ENCODE data around the gene SELPLG.

SELPLG gene

DNA sequence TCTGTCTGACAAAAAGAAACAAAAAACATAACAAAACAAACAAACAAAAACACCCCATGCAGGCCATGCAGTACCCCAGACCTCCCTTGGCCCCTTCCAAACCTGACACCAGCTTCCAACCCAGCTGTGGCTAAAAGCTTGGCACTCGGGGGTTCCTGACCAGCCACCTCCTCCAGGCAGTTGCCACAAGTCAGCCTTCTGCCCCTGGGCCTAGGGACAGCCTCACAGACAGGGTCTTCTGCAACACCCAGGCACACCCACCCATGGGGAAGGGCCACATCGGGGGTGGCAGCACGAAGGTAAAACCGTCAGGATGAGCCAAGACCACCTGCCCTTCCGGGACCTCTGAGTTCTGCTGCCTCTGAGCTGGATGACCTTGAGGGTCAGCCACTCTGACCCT, 25.1 kb downstream of the SELPLG start:
- no peak overlapping the region for H3K4me3 ChIP-seq (replicated peaks; ENCODE audit: low read depth, low read length)
- no peak for DNase-seq (ENCODE audit: extremely low read depth, low read depth)
- TF ChIP-seq, protein P1, sequence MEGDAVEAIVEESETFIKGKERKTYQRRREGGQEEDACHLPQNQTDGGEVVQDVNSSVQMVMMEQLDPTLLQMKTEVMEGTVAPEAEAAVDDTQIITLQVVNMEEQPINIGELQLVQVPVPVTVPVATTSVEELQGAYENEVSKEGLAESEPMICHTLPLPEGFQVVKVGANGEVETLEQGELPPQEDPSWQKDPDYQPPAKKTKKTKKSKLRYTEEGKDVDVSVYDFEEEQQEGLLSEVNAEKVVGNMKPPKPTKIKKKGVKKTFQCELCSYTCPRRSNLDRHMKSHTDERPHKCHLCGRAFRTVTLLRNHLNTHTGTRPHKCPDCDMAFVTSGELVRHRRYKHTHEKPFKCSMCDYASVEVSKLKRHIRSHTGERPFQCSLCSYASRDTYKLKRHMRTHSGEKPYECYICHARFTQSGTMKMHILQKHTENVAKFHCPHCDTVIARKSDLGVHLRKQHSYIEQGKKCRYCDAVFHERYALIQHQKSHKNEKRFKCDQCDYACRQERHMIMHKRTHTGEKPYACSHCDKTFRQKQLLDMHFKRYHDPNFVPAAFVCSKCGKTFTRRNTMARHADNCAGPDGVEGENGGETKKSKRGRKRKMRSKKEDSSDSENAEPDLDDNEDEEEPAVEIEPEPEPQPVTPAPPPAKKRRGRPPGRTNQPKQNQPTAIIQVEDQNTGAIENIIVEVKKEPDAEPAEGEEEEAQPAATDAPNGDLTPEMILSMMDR (IDR thresholded peaks at IDR 0.05; ENCODE audit: low read depth, low read length, missing control alignments), result no peak

DNA sequence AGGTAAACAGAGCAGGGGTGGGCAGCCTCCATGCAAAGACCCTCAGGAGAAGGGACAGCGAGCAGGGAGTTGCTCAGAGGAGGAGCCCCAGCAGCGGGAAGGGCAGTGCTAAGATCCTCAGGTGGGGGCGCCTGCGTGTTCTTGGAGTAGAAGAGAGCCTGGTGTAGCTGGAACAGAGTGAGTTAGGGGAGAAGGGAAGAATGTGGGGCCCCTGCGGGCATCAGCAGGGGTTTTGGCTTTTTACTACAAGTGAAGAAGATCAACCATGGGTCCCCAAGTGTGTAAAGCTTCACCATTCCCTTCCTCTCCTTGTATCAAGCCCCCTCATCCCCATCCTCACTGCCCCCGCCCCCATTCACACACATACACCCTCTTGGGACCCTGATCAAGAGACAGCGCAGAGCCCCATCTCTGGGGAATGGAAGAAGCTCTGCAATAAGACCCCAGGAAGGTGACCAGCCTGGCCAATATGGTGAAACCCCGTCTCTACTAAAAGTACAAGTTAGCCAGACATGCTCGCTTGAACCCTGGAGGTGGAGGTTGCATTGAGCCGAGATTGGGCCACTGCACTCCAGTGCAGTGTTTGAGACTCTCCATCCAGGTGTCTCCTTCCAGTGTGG, 25.6 kb downstream of the SELPLG start:
- H3K4me3 ChIP-seq (replicated peaks; ENCODE audit: low read depth, low read length), result no peak overlapping the region
- no peak for DNase-seq (ENCODE audit: extremely low read depth, low read depth)
- TF ChIP-seq, protein P1 (IDR thresholded peaks at IDR 0.05; ENCODE audit: low read depth, low read length, missing control alignments), result no peak

DNA sequence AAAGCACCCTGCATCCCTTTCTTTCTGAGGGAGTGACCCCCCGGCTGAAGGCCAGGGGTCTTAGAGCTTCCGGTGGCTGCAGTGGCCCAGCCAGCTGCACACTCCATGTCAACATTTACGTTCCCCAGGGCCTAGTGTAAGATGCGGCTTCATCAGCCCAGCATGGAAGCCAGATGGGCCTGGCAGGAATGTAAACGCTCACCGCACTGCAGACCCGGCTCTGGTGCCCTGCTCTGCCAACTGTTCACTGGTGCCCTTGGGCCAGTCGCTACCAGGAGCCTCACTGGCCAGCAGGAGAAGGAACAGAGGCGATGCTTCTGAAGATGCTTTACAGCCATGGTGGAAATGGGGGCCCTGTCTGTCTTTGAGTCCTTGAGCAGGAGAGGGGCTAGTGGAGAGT, 27.2 kb downstream of the SELPLG start:
- no peak overlapping the region for H3K4me3 ChIP-seq (replicated peaks; ENCODE audit: low read depth, low read length)
- DNase-seq (ENCODE audit: extremely low read depth, low read depth), result no peak
- TF ChIP-seq, protein P1 (IDR thresholded peaks at IDR 0.05; ENCODE audit: low read depth, low read length, missing control alignments), result no peak

DNA sequence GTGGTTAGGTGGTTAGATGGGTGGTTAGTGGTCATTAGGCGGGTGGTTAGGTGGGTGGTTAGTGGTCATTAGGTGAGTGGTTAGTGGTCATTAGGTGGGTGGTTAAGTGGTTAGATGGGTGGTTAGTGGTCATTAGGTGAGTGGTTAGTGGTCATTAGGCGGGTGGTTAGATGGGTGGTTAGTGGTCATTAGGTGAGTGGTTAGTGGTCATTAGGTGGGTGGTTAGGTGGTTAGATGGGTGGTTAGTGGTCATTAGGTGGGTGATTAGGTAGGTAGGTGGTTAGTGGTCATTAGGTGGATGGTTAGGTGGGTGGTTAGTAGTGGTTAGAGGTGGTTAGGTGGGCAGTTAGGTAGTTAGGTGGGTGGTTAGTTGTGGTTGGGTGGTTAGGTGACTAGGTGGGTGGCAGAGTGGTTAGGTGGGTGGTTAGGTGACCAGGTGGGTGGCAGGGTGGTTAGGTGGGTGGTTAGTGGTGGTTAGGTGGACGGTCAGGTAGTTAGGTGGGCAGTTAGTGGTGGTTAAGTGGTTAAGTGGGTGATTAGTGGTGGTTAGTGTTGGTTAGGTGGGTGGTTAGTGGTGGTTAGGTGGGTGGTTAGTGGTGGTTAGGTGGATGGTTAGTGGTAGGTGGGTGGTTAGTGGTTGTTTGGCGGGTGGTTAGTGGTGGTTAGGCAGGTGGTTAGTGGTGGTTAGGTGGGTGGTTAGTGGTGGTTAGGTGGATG, 27.8 kb downstream of the SELPLG start:
- TF ChIP-seq, protein P1 (IDR thresholded peaks at IDR 0.05; ENCODE audit: low read depth, low read length, missing control alignments), result no peak
- H3K4me3 ChIP-seq (replicated peaks; ENCODE audit: low read depth, low read length), result no peak overlapping the region
- no peak for DNase-seq (ENCODE audit: extremely low read depth, low read depth)

DNA sequence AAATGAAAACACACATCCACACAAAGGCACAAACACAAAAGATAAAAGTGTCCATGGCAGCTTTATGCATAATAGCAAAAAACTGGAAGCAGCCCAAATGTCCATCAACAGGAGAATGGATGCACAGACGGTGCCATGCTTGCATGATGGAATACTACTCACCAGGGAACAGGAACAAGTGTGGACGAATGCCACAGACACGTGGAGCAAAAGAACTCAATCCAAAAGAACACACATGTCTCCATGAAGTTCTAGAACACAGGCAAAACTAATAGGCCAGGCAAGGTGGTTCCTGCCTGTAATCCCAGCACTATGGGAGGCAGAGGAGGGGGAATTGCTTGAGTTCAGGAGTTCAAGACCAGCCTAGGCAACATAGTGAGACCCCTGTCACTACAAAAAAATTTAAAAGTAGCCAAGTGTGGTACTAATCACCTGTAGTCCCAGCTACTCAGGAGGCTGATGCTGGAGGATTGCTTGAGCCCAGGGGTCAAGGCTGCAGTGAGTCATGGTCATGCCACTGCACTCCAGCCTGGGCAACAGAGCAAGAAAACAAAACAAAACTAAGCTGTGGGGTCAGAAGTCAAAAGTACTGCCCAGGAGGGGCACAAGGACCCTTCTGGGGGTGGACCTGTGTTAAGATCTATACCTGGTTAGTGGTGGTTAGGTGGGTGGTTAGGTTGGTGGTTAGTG, 28.5 kb downstream of the SELPLG start:
- H3K4me3 ChIP-seq (replicated peaks; ENCODE audit: low read depth, low read length), result no peak overlapping the region
- DNase-seq (ENCODE audit: extremely low read depth, low read depth), result no peak

DNA sequence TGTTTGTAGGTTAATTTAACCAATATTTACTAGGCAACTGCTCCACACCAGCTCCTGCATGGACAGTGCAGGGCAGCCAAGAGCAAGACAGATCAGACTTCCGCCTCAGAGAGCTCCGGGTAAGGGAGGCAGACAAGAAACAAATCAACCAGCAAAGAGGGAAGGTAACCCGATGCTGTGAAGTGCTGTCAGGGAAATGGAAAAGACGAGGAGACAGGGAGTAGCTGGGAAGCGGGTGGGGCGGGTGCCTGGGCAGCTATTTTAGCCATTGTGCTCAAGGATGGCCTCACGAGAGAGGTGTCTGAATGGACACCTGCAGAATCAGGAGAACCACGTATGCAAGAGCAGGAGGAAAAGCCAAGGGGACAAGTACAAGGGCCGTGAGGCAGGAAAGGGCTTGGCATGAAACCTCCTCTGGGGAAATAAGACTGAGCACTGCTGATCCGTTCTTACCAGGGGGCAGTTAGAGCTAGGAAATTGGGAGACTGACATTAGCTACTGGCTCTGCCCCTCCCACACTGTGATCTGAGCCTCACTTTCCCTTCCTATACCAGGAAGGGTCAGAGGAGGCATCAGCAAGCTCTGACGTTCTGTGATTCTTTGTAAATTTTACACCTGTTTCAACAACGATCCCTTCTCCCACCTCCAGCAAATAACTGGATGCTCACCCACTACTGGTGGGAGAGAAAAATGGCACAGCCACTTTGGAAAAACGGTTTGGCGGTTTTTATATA, 29.3 kb downstream of the SELPLG start:
- TF ChIP-seq, protein P1 (IDR thresholded peaks at IDR 0.05; ENCODE audit: low read depth, low read length, missing control alignments), result no peak
- DNase-seq (ENCODE audit: extremely low read depth, low read depth), result no peak
- no peak overlapping the region for H3K4me3 ChIP-seq (replicated peaks; ENCODE audit: low read depth, low read length)

More for the DNA sequence above, 28.5 kb downstream of the SELPLG start:
- TF ChIP-seq, protein P1 (IDR thresholded peaks at IDR 0.05; ENCODE audit: low read depth, low read length, missing control alignments), result no peak
